NCI-H2227 (cell line): ENCODE results near the gene OR5C1.
"Not testable (repeated sequence)": the region's sequence is repeated elsewhere in the genome, so short reads cannot be mapped to it uniquely, and the experiment has no call there.

Source experiments
- DNase-seq: peaks from one replicate; lab custom pipeline; 2025; ENCODE audit not compliant: unreplicated experiment; lab: John Stamatoyannopoulos, UW

Gene OR5C1

DNA sequence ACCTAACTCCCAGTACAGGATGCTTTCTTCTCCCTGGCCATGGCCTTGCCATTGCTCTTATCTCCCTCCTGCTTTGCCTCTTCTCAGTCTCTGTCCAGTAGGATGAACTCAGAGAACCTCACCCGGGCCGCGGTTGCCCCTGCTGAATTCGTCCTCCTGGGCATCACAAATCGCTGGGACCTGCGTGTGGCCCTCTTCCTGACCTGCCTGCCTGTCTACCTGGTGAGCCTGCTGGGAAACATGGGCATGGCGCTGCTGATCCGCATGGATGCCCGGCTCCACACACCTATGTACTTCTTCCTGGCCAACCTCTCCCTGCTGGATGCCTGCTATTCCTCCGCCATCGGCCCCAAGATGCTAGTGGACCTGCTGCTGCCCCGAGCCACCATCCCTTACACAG lies at the start of gene OR5C1:
TSS of gene OR5C1 (plus strand) at position 103 of the 400 bp plus-strand sequence. CDS start at position 103, 0 bp downstream.
- no peak for DNase-seq

DNA sequence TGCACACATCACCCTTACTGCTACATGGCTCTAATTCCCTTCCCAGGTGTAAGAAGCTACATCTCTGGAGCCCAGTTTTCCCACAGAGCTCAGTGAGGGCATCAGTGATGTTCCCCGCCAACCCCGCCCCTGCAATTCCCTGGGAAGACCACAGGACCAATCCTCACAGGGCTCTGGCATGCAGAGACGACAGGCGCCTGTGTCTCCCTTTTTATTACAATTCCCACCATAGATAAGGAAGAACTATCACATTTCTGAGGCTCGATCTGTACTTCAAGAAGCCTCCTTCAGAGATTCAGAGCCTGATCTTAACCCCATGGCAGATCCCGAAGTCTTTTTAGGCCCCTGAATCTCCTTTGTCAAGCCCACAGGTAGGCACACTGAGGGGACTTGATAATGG lies 46.7 kb upstream of the OR5C1 start, which contains the start of gene OR1L6:
TSS of gene OR1L6 (plus strand) at position 301 of the 400 bp plus-strand sequence. CDS start 7,545 bp downstream, outside the sequence.
- DNase-seq, result no peak

DNA sequence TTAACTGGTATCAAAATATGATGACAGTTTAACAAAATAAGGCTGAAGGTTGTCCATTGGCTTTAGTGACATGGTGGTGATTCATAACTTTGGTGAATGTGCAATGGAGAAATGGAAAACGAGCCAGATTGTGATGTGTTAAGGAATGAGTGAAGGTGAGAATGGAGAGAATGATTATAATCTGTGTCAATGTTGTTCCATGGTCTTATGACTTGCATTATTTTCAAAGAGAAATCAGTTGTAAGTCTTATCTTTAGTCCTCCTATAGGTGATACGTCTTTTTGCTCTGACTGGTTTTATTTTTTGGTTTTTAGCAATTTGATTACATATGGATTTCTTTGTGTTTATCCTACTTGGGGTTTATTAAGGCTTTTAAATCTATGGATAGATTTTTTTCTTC lies 33.9 kb upstream of the OR5C1 start:
- DNase-seq, result no peak

GRCh38 chr9:122767817-122768216 lies 20.9 kb upstream of the OR5C1 start:
- DNase-seq, result no peak

- DNase-seq, result no peak
Observed at GRCh38 chr9:122777052-122777451, 11.7 kb upstream of the OR5C1 start.

- DNase-seq, result no peak
Observed at GRCh38 chr9:122777935-122778627, 10.7 kb upstream of the OR5C1 start.

GRCh38 chr9:122779181-122779580 lies 9.6 kb upstream of the OR5C1 start:
- no peak for DNase-seq

DNA sequence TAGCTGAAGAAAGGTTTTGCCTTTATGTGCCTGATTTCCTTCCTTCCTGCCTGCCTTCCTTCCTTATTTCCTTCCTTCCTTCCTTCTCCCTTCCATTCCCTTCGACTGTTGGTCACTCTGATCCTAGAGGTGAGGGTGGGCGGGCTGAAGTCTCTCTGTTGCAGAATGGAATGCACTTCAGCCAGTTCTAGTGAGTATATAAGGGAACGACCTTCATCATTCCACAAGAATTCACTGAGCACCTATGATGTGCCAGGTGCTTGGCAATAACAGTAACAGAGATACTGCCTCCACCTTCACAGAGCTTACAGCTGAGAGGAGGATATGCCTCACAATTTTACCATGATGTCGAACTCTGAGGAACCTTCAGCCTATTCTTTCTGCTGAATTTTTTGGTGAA lies 8.7 kb upstream of the OR5C1 start:
- DNase-seq, result no peak

DNA sequence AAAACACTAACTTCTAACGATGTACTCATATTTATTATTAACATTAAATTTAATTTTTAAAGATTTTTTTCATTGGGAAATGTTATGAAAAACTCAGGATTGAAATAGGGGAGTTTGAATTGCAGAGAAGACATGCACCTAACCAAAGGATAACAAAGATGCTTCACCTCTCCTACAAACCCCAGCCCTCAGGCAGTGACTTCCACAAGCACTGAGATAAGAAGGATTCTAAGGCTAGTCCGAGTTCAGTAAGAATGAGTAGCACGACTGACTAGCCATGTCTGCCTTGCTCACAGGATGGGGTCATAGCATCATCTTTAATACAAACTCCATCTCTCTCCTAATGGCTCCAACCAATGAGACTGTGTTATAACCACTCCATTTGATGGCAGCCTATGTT lies 7.1 kb upstream of the OR5C1 start:
- no peak for DNase-seq

- no peak for DNase-seq
Observed at GRCh38 chr9:122785269-122785668, 3.5 kb upstream of the OR5C1 start.

GRCh38 chr9:122786338-122786737 lies 2.4 kb upstream of the OR5C1 start:
- no peak for DNase-seq

DNA sequence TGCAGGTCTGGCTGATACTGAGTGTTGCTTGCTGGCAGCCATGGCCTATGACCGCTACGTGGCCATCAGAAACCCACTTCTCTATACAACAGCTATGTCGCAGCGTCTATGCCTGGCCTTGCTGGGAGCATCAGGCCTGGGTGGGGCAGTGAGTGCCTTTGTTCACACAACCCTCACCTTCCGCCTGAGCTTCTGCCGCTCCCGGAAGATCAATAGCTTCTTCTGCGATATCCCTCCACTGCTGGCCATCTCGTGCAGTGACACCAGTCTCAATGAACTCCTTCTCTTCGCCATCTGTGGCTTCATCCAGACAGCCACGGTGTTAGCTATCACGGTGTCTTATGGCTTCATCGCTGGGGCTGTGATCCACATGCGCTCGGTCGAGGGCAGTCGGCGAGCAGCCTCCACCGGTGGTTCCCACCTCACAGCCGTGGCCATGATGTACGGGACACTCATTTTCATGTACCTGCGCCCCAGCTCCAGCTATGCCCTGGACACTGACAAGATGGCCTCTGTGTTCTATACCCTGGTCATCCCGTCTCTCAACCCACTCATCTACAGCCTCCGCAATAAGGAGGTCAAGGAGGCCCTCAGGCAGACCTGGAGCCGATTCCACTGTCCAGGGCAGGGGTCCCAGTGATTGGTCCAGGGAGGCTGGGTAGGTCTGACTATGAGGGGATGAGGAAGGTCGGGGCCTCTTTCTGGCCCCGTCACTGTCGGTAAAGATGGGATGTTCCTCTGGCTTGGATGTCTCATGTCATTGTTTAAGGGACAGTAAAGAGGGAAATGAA lies 718 bp downstream of the OR5C1 start:
- no peak for DNase-seq

GRCh38 chr9:122791872-122792669 lies 3.3 kb downstream of the OR5C1 start:
- no peak for DNase-seq

- DNase-seq, result no peak
Observed at GRCh38 chr9:122797316-122798063, 8.8 kb downstream of the OR5C1 start.

DNA sequence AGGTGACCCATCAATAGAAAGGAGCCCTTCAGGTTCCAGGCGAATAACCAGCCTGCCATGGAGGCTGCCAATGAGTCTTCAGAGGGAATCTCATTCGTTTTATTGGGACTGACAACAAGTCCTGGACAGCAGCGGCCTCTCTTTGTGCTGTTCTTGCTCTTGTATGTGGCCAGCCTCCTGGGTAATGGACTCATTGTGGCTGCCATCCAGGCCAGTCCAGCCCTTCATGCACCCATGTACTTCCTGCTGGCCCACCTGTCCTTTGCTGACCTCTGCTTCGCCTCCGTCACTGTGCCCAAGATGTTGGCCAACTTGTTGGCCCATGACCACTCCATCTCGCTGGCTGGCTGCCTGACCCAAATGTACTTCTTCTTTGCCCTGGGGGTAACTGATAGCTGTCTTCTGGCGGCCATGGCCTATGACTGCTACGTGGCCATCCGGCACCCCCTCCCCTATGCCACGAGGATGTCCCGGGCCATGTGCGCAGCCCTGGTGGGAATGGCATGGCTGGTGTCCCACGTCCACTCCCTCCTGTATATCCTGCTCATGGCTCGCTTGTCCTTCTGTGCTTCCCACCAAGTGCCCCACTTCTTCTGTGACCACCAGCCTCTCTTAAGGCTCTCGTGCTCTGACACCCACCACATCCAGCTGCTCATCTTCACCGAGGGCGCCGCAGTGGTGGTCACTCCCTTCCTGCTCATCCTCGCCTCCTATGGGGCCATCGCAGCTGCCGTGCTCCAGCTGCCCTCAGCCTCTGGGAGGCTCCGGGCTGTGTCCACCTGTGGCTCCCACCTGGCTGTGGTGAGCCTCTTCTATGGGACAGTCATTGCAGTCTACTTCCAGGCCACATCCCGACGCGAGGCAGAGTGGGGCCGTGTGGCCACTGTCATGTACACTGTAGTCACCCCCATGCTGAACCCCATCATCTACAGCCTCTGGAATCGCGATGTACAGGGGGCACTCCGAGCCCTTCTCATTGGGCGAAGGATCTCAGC lies 11.6 kb downstream of the OR5C1 start, which contains the start of gene OR1K1:
TSS of gene OR1K1 (plus strand) at position 58 of the 995 bp plus-strand sequence. CDS start at position 58, 0 bp downstream.
- DNase-seq, result no peak

DNA sequence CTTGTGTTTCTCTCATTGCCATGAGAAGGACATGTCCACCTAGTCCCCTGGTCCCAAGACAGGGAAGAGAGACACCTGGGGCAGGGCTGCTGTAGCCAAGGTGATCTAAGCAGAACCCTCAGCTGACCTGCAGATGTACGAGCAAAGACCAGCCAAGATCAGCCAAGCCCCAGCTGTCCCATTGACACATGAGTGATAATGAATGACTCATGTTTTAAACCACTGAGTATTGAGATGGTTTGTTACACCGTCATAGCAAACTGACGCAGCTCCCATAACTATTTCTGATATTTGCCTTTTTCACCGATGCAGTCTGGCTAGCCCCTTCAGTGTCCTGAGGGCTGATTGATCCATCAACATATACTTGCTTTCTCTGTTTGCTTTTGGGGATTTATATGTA lies 17.9 kb downstream of the OR5C1 start:
- DNase-seq, result no peak

- DNase-seq, result no peak
Observed at GRCh38 chr9:122807271-122807900, 18.7 kb downstream of the OR5C1 start.

DNA sequence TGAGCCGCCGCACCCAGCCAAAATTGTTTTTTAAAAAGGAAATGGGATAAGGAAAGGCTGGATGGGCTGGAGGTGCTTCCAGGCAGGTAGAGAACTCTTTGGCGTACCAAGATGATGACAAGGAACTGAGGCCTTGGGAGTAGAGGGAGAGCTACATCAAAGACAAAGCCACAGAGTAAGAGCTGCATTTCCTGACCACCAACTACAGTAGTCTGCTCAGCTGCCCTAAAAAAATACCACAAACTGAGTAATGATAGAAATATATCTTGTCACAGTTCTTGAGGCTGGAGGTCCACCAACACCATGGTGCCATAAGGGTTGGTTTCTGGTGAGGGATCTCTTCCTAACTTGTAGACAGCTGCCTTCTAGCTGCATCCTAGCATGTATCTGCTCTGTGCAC lies 19.4 kb downstream of the OR5C1 start:
- no peak for DNase-seq

DNA sequence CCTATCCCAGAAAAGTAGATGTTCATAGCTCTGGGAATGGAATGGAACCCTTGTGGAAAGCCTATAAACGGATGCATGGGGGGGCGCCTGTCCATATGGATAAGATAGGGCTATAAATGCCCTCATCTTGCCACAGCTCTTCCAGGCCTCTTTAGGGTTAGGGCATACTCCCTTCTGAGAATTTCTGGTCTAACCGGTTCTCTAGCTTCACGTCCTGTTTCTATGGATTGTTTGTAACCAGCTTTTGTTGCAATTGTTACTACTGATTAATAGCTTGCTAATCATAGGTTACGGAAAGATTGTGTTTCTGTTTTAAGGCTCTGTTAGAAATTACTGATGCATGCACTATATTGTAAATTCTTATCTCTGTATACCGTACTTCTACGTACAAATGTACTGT lies 20.5 kb downstream of the OR5C1 start:
- DNase-seq, result not testable (repeated sequence)
